H9 (cell line): ENCODE data around the gene ERGIC3. TPM values are rescaled to one million over a fixed set of nuclear protein-coding genes. Genes with fewer than 3 reads are reported as not detected.

ENCODE experiments used
- DNase-seq: peaks from one replicate; pipeline ENCODE4 v3.0.0-alpha.2; 2017
- H2AFZ ChIP-seq: one replicate; pipeline ENCODE4 v1.6.1; 2013; ENCODE audit warnings: mild to moderate bottlenecking, low read length, control low read depth, moderate library complexity
- H2AK5ac ChIP-seq: 2 replicates; pipeline ENCODE4 v1.6.1; 2013; ENCODE audit warnings: low read length, control low read depth, mixed read lengths; ENCODE audit not compliant: insufficient read length
- H2BK120ac ChIP-seq: one replicate; pipeline ENCODE4 v1.6.1; 2013; ENCODE audit warnings: low read depth, mild to moderate bottlenecking, low read length, control low read depth, inconsistent platforms; ENCODE audit not compliant: poor library complexity, severe bottlenecking
- H2BK12ac ChIP-seq: 2 replicates; pipeline ENCODE4 v1.6.1; 2013; ENCODE audit warnings: low read length, control low read depth, mixed read lengths, low read depth; ENCODE audit not compliant: insufficient read length
- H2BK15ac ChIP-seq: 2 replicates; pipeline ENCODE4 v1.6.1; 2013; ENCODE audit warnings: low read depth, low read length, control low read depth
- H2BK20ac ChIP-seq: one replicate; pipeline ENCODE4 v1.6.1; 2013; ENCODE audit warnings: low read depth, mild to moderate bottlenecking, low read length, control low read depth, inconsistent platforms; ENCODE audit not compliant: poor library complexity, severe bottlenecking
- H2BK5ac ChIP-seq: 2 replicates; pipeline ENCODE4 v1.6.1; 2013; ENCODE audit warnings: low read length, control low read depth, mixed read lengths; ENCODE audit not compliant: insufficient read length
- H3K14ac ChIP-seq: 2 replicates; pipeline ENCODE4 v1.6.1; 2013; ENCODE audit warnings: low read length, control low read depth; ENCODE audit not compliant: insufficient read depth
- H3K18ac ChIP-seq: 2 replicates; pipeline ENCODE4 v1.6.1; 2013; ENCODE audit warnings: low read depth, mild to moderate bottlenecking, mixed read lengths, low read length, control low read depth; ENCODE audit not compliant: insufficient read length
- H3K23ac ChIP-seq: 2 replicates; pipeline ENCODE4 v1.6.1; 2013; ENCODE audit warnings: low read length, control low read depth, mixed read lengths, low read depth; ENCODE audit not compliant: insufficient read length
- H3K23me2 ChIP-seq: 2 replicates; pipeline ENCODE4 v1.6.1; 2013; ENCODE audit warnings: low read depth, mild to moderate bottlenecking, mixed read lengths, low read length, control low read depth; ENCODE audit not compliant: insufficient read length, poor library complexity, severe bottlenecking
- H3K27ac ChIP-seq: 2 replicates; pipeline ENCODE4 v1.5.1; 2013; ENCODE audit warnings: low read length, control low read depth, mixed read lengths, low read depth; ENCODE audit not compliant: insufficient read length
- H3K27me3 ChIP-seq: 2 replicates; pipeline ENCODE4 v1.6.1; 2013; ENCODE audit warnings: low read length, control low read depth, inconsistent platforms; ENCODE audit not compliant: insufficient read depth
- H3K4ac ChIP-seq: 2 replicates; pipeline ENCODE4 v1.6.1; 2013; ENCODE audit warnings: low read depth, mild to moderate bottlenecking, control low read depth, inconsistent platforms, low read length, moderate library complexity
- H3K4me1 ChIP-seq: 2 replicates; pipeline ENCODE4 v1.6.1; 2013; ENCODE audit warnings: low read length, control low read depth, inconsistent platforms; ENCODE audit not compliant: insufficient read depth
- H3K4me2 ChIP-seq: 2 replicates; pipeline ENCODE4 v1.6.1; 2013; ENCODE audit warnings: low read length, control low read depth, mixed read lengths; ENCODE audit not compliant: insufficient read length, insufficient read depth
- H3K56ac ChIP-seq: 2 replicates; pipeline ENCODE4 v1.6.1; 2013; ENCODE audit warnings: low read depth, mild to moderate bottlenecking, mixed read lengths, low read length, control low read depth; ENCODE audit not compliant: insufficient read length
- H3K79me1 ChIP-seq: 2 replicates; pipeline ENCODE4 v1.6.1; 2013; ENCODE audit warnings: low read depth, mild to moderate bottlenecking, moderate library complexity, low read length, control low read depth, inconsistent platforms; ENCODE audit not compliant: insufficient read depth, poor library complexity, severe bottlenecking
- H3K79me2 ChIP-seq: 2 replicates; pipeline ENCODE4 v1.6.1; 2013; ENCODE audit warnings: low read length, control low read depth, inconsistent platforms; ENCODE audit not compliant: insufficient read depth
- H3K9ac ChIP-seq: 2 replicates; pipeline ENCODE4 v1.6.1; 2013; ENCODE audit warnings: low read length, control low read depth, mixed read lengths; ENCODE audit not compliant: insufficient read length; ENCODE audit errors: extremely low read depth
- H3K9me3 ChIP-seq: one replicate; pipeline ENCODE4 v1.6.1; 2013; ENCODE audit warnings: low read depth, low read length, inconsistent platforms; ENCODE audit not compliant: control insufficient read depth
- H3T11ph ChIP-seq: one replicate; pipeline ENCODE4 v1.6.1; 2013; ENCODE audit warnings: mild to moderate bottlenecking, low read length, control low read depth, inconsistent platforms
- H4K20me1 ChIP-seq: one replicate; pipeline ENCODE4 v1.6.1; 2013; ENCODE audit not compliant: control insufficient read depth, insufficient read length, insufficient read depth
- H4K5ac ChIP-seq: 2 replicates; pipeline ENCODE4 v1.6.1; 2013; ENCODE audit warnings: low read depth, mild to moderate bottlenecking, mixed read lengths, low read length, control low read depth; ENCODE audit not compliant: insufficient read length
- H4K8ac ChIP-seq: replicated peaks from 2 replicates; pipeline ENCODE4 v1.6.1; 2013; ENCODE audit warnings: low read length, control low read depth, mixed read lengths, low read depth; ENCODE audit not compliant: insufficient read length
- H4K91ac ChIP-seq: 2 replicates; pipeline ENCODE4 v1.6.1; 2013; ENCODE audit warnings: low read depth, mild to moderate bottlenecking, moderate library complexity, mixed read lengths, low read length, control low read depth; ENCODE audit not compliant: insufficient read length
- H3K27ac Mint-ChIP-seq, 3 experiments: 2 replicates in 2 of 3; 3 replicates in 1 of 3; pipeline ENCODE4 v1.8.0; 2020 to 2021; ENCODE audit warnings: mixed read lengths in 3 of 3, mild to moderate bottlenecking in 1 of 3, moderate library complexity in 1 of 3
- H3K27me3 Mint-ChIP-seq: 2 replicates; pipeline ENCODE4 v1.8.0; 2021; ENCODE audit warnings: low read depth, mild to moderate bottlenecking, moderate library complexity, mixed read lengths
- H3K36me3 Mint-ChIP-seq, 3 experiments: 2 replicates in 2 of 3; 3 replicates in 1 of 3; pipeline ENCODE4 v1.8.0; 2020 to 2021; ENCODE audit warnings: low read depth in 3 of 3, mixed read lengths in 3 of 3; ENCODE audit not compliant: insufficient read depth in 1 of 3
- H3K4me1 Mint-ChIP-seq, 2 experiments: 2 replicates each; pipeline ENCODE4 v1.8.0; 2020; ENCODE audit warnings: mixed read lengths in 2 of 2
- H3K4me3 Mint-ChIP-seq, 2 experiments: 2 replicates in 1 of 2; 3 replicates in 1 of 2; pipeline ENCODE4 v1.8.0; 2020 to 2021; ENCODE audit warnings: mild to moderate bottlenecking in 2 of 2, mixed read lengths in 2 of 2, moderate library complexity in 1 of 2
- H3K9me3 Mint-ChIP-seq, 2 experiments: 2 replicates in 1 of 2; 3 replicates in 1 of 2; pipeline ENCODE4 v1.8.0; 2020; ENCODE audit warnings: mild to moderate bottlenecking in 2 of 2, mixed read lengths in 2 of 2, moderate library complexity in 1 of 2
- CTCF ChIP-seq: fragments of 200-600 bp; sonication (generic); conservative IDR thresholded peaks from 3 replicates; pipeline ENCODE4 v1.8.0; 2021; ENCODE audit warnings: antibody characterized with exemption, mild to moderate bottlenecking
- total RNA-seq: library from RNA; stranded (reverse); gene quantifications from 2 replicates; pipeline ENCODE4 v1.2.1, GENCODE V29; 2021

The ERGIC3 gene
- total RNA-seq, 1 experiment from 2014 or later, result 188 TPM

- H3K56ac ChIP-seq, result no peak overlapping the region
- H3K4me1 Mint-ChIP-seq, result peaks cover 0 to 4% of the 10 kb centered on the region in 2 experiments; a peak in 2 of 4 replicates
- H3K4ac ChIP-seq, result no peak overlapping the region
- no peak overlapping the region for H2BK20ac ChIP-seq
- H3K23me2 ChIP-seq, result no peaks in the 10 kb centered on the region
- no peak overlapping the region for H2AFZ ChIP-seq
- H2AK5ac ChIP-seq, result no peak overlapping the region
- H2BK12ac ChIP-seq, result no peak overlapping the region
- no peak overlapping the region for H4K8ac ChIP-seq
- peaks cover 0 to 10% (median 1%) of the 10 kb centered on the region in 3 experiments; a peak in 4 of 7 replicates for H3K36me3 Mint-ChIP-seq
- H4K20me1 ChIP-seq, result no peaks in the 10 kb centered on the region
- H2BK15ac ChIP-seq, result no peak overlapping the region
- no peak overlapping the region for H4K91ac ChIP-seq
- no peaks in the 10 kb centered on the region for H3K79me1 ChIP-seq
- no peak overlapping the region for H3K4me2 ChIP-seq
- no peak overlapping the region for H4K5ac ChIP-seq
- no peak overlapping the region for H2BK120ac ChIP-seq
- no peaks in the 10 kb centered on the region for H3K79me2 ChIP-seq
- no peak overlapping the region for H2BK5ac ChIP-seq
- H3K23ac ChIP-seq, result no peak overlapping the region
- H3K27ac Mint-ChIP-seq, result no peak overlapping the region
- no peak for TF ChIP-seq CTCF
- no peak overlapping the region for H3K18ac ChIP-seq
- no peak overlapping the region for H3K9ac ChIP-seq
- H3T11ph ChIP-seq, result no peak overlapping the region
- no peaks in the 10 kb centered on the region for H3K9me3 ChIP-seq
- H3K27ac ChIP-seq, result no peak overlapping the region
- peaks cover 3% of the 10 kb centered on the region; the same call in 1 of the 2 replicates for H3K27me3 Mint-ChIP-seq
- peaks cover 6 to 8% of the 10 kb centered on the region in 2 experiments; a peak in 3 of 5 replicates for H3K9me3 Mint-ChIP-seq
- no peaks in the 10 kb centered on the region for H3K4me1 ChIP-seq
- H3K14ac ChIP-seq, result no peak overlapping the region
- H3K27me3 ChIP-seq, result no peaks in the 10 kb centered on the region
- no peak overlapping the region for H3K4me3 Mint-ChIP-seq
- DNase-seq, result no peak
Measured at GRCh38 chr20:35571555-35571954, 29.7 kb downstream of the ERGIC3 start.
